ENCODE results near the gene KCNQ1OT1.

Gene KCNQ1OT1

GRCh38 chr11:2737226-2737590, 37.4 kb upstream of the KCNQ1OT1 start:
- no peak for DNase-seq (ENCODE audit: low read depth)

GRCh38 chr11:2736577-2737225, 36.9 kb upstream of the KCNQ1OT1 start:
- DNase-seq (ENCODE audit: low read depth), result no peak

GRCh38 chr11:2735053-2735589, 35.3 kb upstream of the KCNQ1OT1 start:
- no peak for DNase-seq (ENCODE audit: low read depth)

GRCh38 chr11:2734181-2735052, 34.6 kb upstream of the KCNQ1OT1 start:
- DNase-seq (ENCODE audit: low read depth), result no peak

GRCh38 chr11:2732940-2733628, 33.3 kb upstream of the KCNQ1OT1 start:
- DNase-seq (ENCODE audit: low read depth), result no peak

GRCh38 chr11:2732261-2732939, 32.6 kb upstream of the KCNQ1OT1 start:
- DNase-seq (ENCODE audit: low read depth), result no peak

- DNase-seq (ENCODE audit: low read depth), result no peak
These were observed 31.6 kb upstream of the KCNQ1OT1 start for GRCh38 chr11:2731130-2732125.

- DNase-seq (ENCODE audit: low read depth), result no peak
These were observed 30.7 kb upstream of the KCNQ1OT1 start for GRCh38 chr11:2730272-2731129.

- DNase-seq (ENCODE audit: low read depth), result no peak
These were observed 30.0 kb upstream of the KCNQ1OT1 start for GRCh38 chr11:2729841-2730240.

- DNase-seq (ENCODE audit: low read depth), result no peak
These were observed 29.0 kb upstream of the KCNQ1OT1 start for GRCh38 chr11:2728663-2729332.

GRCh38 chr11:2728128-2728662, 28.4 kb upstream of the KCNQ1OT1 start:
- DNase-seq (ENCODE audit: low read depth), result no peak

- no peak for DNase-seq (ENCODE audit: low read depth)
These were observed 27.2 kb upstream of the KCNQ1OT1 start for GRCh38 chr11:2726964-2727363.

GRCh38 chr11:2725368-2726300, 25.8 kb upstream of the KCNQ1OT1 start:
- DNase-seq (ENCODE audit: low read depth), result no peak

GRCh38 chr11:2724653-2725367, 25.0 kb upstream of the KCNQ1OT1 start:
- no peak for DNase-seq (ENCODE audit: low read depth)

- DNase-seq (ENCODE audit: low read depth), result no peak
These were observed 24.3 kb upstream of the KCNQ1OT1 start for GRCh38 chr11:2724104-2724503.

- DNase-seq (ENCODE audit: low read depth), result no peak
These were observed 23.2 kb upstream of the KCNQ1OT1 start for GRCh38 chr11:2722955-2723354.

GRCh38 chr11:2721210-2721916, 21.6 kb upstream of the KCNQ1OT1 start:
- no peak for DNase-seq (ENCODE audit: low read depth)
